Choroid plexus epithelial cell (primary cell): Measurements from ENCODE around the gene MEAF6.

Source experiments
- DNase-seq: peaks from one replicate; pipeline ENCODE4 v3.0.0-alpha.2; 2010; ENCODE audit warnings: low read depth
- H3K4me3 ChIP-seq: 2 replicates; pipeline ENCODE4 v1.5.1; 2011; ENCODE audit warnings: low read depth, mild to moderate bottlenecking, control low read depth, low read length, moderate library complexity
- CTCF ChIP-seq: conservative IDR thresholded peaks from 2 replicates; pipeline ENCODE4 v1.5.1; 2011; ENCODE audit warnings: low read depth, mild to moderate bottlenecking, control low read depth, inconsistent platforms, low read length, moderate library complexity

Gene MEAF6

GRCh38 chr1:37482004-37482785, 32.4 kb downstream of the MEAF6 start:
- DNase-seq: no peak
- no peak for TF ChIP-seq CTCF
- no peak overlapping the region for H3K4me3 ChIP-seq

- DNase-seq: no peak
- TF ChIP-seq CTCF: no peak
- no peak overlapping the region for H3K4me3 ChIP-seq
Measured at GRCh38 chr1:37481289-37482003, 33.1 kb downstream of the MEAF6 start.

GRCh38 chr1:37480581-37481288, 33.8 kb downstream of the MEAF6 start:
- no peak for TF ChIP-seq CTCF
- H3K4me3 ChIP-seq: no peak overlapping the region
- DNase-seq: no peak

GRCh38 chr1:37480125-37480466, 34.5 kb downstream of the MEAF6 start:
- TF ChIP-seq CTCF: no peak
- DNase-seq: no peak
- H3K4me3 ChIP-seq: no peak overlapping the region

- DNase-seq: peak; percentile 89
- no peak for TF ChIP-seq CTCF
Measured at GRCh38 chr1:37479255-37480124, 35.1 kb downstream of the MEAF6 start.

GRCh38 chr1:37478890-37479254, 35.7 kb downstream of the MEAF6 start:
- peak; percentile 60 for DNase-seq
- no peak for TF ChIP-seq CTCF
- H3K4me3 ChIP-seq: peak overlapping the region; percentile 34

More at GRCh38 chr1:37479255-37480124, 35.1 kb downstream of the MEAF6 start:
- peak overlapping the region; percentile 34 for H3K4me3 ChIP-seq
